GM12891 (cell line): ENCODE results near the gene CMKLR1.

Experiments used
- PAX5 ChIP-seq: IDR thresholded peaks from 2 replicates; pipeline ENCODE4 v1.6.1; 2011; ENCODE audit warnings: low read length, moderate library complexity, mild to moderate bottlenecking; ENCODE audit not compliant: insufficient read depth, severe bottlenecking
- POLR2A ChIP-seq: IDR thresholded peaks from 2 replicates; pipeline ENCODE4 v1.6.1; 2011; ENCODE audit warnings: low read depth, low read length, control low read depth
- POLR2AphosphoS5 ChIP-seq: IDR thresholded peaks from 2 replicates; pipeline ENCODE4 v1.6.1; 2011; ENCODE audit warnings: low read depth, low read length, control low read depth
- POU2F2 ChIP-seq: IDR thresholded peaks from 2 replicates; pipeline ENCODE4 v1.6.1; 2011; ENCODE audit warnings: low read depth, mild to moderate bottlenecking, control low read depth, low read length, moderate library complexity
- SPI1 ChIP-seq: IDR thresholded peaks from 2 replicates; pipeline ENCODE4 v1.6.1; 2011; ENCODE audit warnings: low read depth, low read length, control low read depth
- TAF1 ChIP-seq: IDR thresholded peaks from 2 replicates; pipeline ENCODE4 v1.6.1; 2011; ENCODE audit warnings: low read depth, low read length, control low read depth

- TF ChIP-seq TAF1: no peak
- TF ChIP-seq POLR2A: no peak
- TF ChIP-seq PAX5: no peak
- no peak for TF ChIP-seq POLR2AphosphoS5
- no peak for TF ChIP-seq POU2F2
- no peak for TF ChIP-seq SPI1
These were observed 37.0 kb upstream of the CMKLR1 start for GRCh38 chr12:108375986-108376663.
